GM23248 (cell line): ENCODE results near the gene TEX26.

Experiments
- EZH2 ChIP-seq: fragments of 200-600 bp; sonication (generic); IDR thresholded peaks from 2 replicates; pipeline ENCODE4 v1.6.1; 2018; ENCODE audit warnings: antibody characterized with exemption, mild to moderate bottlenecking; ENCODE audit not compliant: insufficient read depth, poor library complexity, severe bottlenecking
- EZH2phosphoT487 ChIP-seq: fragments of 200-600 bp; sonication (generic); IDR thresholded peaks from 2 replicates; pipeline ENCODE4 v1.6.1; 2018; ENCODE audit warnings: antibody characterized with exemption, moderate library complexity, mild to moderate bottlenecking, low read depth; ENCODE audit not compliant: insufficient read depth

GRCh38 chr13:31008400-31009115 is 76.1 kb downstream of the TEX26 start:
- TF ChIP-seq EZH2 (no peak), EZH2phosphoT487 (no peak)
